ENCODE measurements around the gene FLT1.

Gene FLT1

GRCh38 chr13:28464861-28465460, 30.0 kb downstream of the FLT1 start:
- 88 to 93% methylated on average over 6 of the region's 6 CpGs for WGBS, 2 experiments
- no peaks in the 10 kb centered on the region for H3K36me3 ChIP-seq (ENCODE audit: control insufficient read depth, insufficient read depth, low read length)
- H3K4me3 ChIP-seq (ENCODE audit: insufficient read depth, low read depth, low read length) = no peak overlapping the region
- no peaks in the 10 kb centered on the region for H3K9me3 ChIP-seq (ENCODE audit: control insufficient read depth, low read length)
- no peak overlapping the region for H3K27ac ChIP-seq (ENCODE audit: insufficient read depth, low read depth, low read length, poor library complexity, severe bottlenecking)
- no peaks in the 10 kb centered on the region for H3K4me1 ChIP-seq (ENCODE audit: control insufficient read depth, insufficient read depth, low read length)
- H3K27me3 ChIP-seq (ENCODE audit: control insufficient read depth, insufficient read depth, low read length, poor library complexity, severe bottlenecking) = no peaks in the 10 kb centered on the region

- Histone ChIP-seq H3K9me3 (ENCODE audit: control insufficient read depth, low read length) (no peaks in the 10 kb centered on the region), H3K27me3 (ENCODE audit: control insufficient read depth, insufficient read depth, low read length, poor library complexity, severe bottlenecking) (no peaks in the 10 kb centered on the region), H3K4me1 (ENCODE audit: control insufficient read depth, insufficient read depth, low read length) (no peaks in the 10 kb centered on the region), H3K36me3 (ENCODE audit: control insufficient read depth, insufficient read depth, low read length) (no peaks in the 10 kb centered on the region), H3K4me3 (ENCODE audit: insufficient read depth, low read depth, low read length) (no peak overlapping the region), H3K27ac (ENCODE audit: insufficient read depth, low read depth, low read length, poor library complexity, severe bottlenecking) (no peak overlapping the region)
- WGBS, 2 experiments = 97 to 98% methylated on average over 2 of the region's 3 CpGs
These were observed 31.4 kb downstream of the FLT1 start for GRCh38 chr13:28463481-28463880.

- Histone ChIP-seq H3K27ac (ENCODE audit: insufficient read depth, low read depth, low read length, poor library complexity, severe bottlenecking) (no peak overlapping the region), H3K9me3 (ENCODE audit: control insufficient read depth, low read length) (no peaks in the 10 kb centered on the region), H3K27me3 (ENCODE audit: control insufficient read depth, insufficient read depth, low read length, poor library complexity, severe bottlenecking) (no peaks in the 10 kb centered on the region), H3K4me1 (ENCODE audit: control insufficient read depth, insufficient read depth, low read length) (no peaks in the 10 kb centered on the region), H3K4me3 (ENCODE audit: insufficient read depth, low read depth, low read length) (no peak overlapping the region), H3K36me3 (ENCODE audit: control insufficient read depth, insufficient read depth, low read length) (no peaks in the 10 kb centered on the region)
- WGBS, 2 experiments = 89 to 95% methylated on average over 4 of the region's 4 CpGs
These were observed 35.0 kb downstream of the FLT1 start for GRCh38 chr13:28459911-28460310.

- Histone ChIP-seq H3K27me3 (ENCODE audit: control insufficient read depth, insufficient read depth, low read length, poor library complexity, severe bottlenecking) (no peaks in the 10 kb centered on the region), H3K4me1 (ENCODE audit: control insufficient read depth, insufficient read depth, low read length) (no peaks in the 10 kb centered on the region), H3K9me3 (ENCODE audit: control insufficient read depth, low read length) (no peaks in the 10 kb centered on the region), H3K36me3 (ENCODE audit: control insufficient read depth, insufficient read depth, low read length) (no peaks in the 10 kb centered on the region), H3K4me3 (ENCODE audit: insufficient read depth, low read depth, low read length) (no peak overlapping the region), H3K27ac (ENCODE audit: insufficient read depth, low read depth, low read length, poor library complexity, severe bottlenecking) (no peak overlapping the region)
- WGBS, 2 experiments = 90 to 100% methylated on average over 2 of the region's 2 CpGs
These were observed 36.3 kb downstream of the FLT1 start for GRCh38 chr13:28458608-28459007.

- no peaks in the 10 kb centered on the region for H3K27me3 ChIP-seq (ENCODE audit: control insufficient read depth, insufficient read depth, low read length, poor library complexity, severe bottlenecking)
- H3K9me3 ChIP-seq (ENCODE audit: control insufficient read depth, low read length) = no peaks in the 10 kb centered on the region
- WGBS, 2 experiments = 93 to 97% methylated on average over 7 of the region's 7 CpGs
- H3K27ac ChIP-seq (ENCODE audit: insufficient read depth, low read depth, low read length, poor library complexity, severe bottlenecking) = no peak overlapping the region
- no peak overlapping the region for H3K4me3 ChIP-seq (ENCODE audit: insufficient read depth, low read depth, low read length)
- no peaks in the 10 kb centered on the region for H3K36me3 ChIP-seq (ENCODE audit: control insufficient read depth, insufficient read depth, low read length)
- H3K4me1 ChIP-seq (ENCODE audit: control insufficient read depth, insufficient read depth, low read length) = no peaks in the 10 kb centered on the region
These were observed 36.9 kb downstream of the FLT1 start for GRCh38 chr13:28458051-28458450.

GRCh38 chr13:28457521-28457920, 37.4 kb downstream of the FLT1 start:
- Histone ChIP-seq H3K27ac (ENCODE audit: insufficient read depth, low read depth, low read length, poor library complexity, severe bottlenecking) (no peak overlapping the region), H3K4me3 (ENCODE audit: insufficient read depth, low read depth, low read length) (no peak overlapping the region), H3K9me3 (ENCODE audit: control insufficient read depth, low read length) (no peaks in the 10 kb centered on the region), H3K4me1 (ENCODE audit: control insufficient read depth, insufficient read depth, low read length) (no peaks in the 10 kb centered on the region), H3K27me3 (ENCODE audit: control insufficient read depth, insufficient read depth, low read length, poor library complexity, severe bottlenecking) (no peaks in the 10 kb centered on the region), H3K36me3 (ENCODE audit: control insufficient read depth, insufficient read depth, low read length) (no peaks in the 10 kb centered on the region)

- 50 to 51% methylated on average over 3 of the region's 3 CpGs for WGBS, 2 experiments
- no peak overlapping the region for H3K27ac ChIP-seq (ENCODE audit: insufficient read depth, low read depth, low read length, poor library complexity, severe bottlenecking)
- no peaks in the 10 kb centered on the region for H3K9me3 ChIP-seq (ENCODE audit: control insufficient read depth, low read length)
- no peaks in the 10 kb centered on the region for H3K27me3 ChIP-seq (ENCODE audit: control insufficient read depth, insufficient read depth, low read length, poor library complexity, severe bottlenecking)
- no peaks in the 10 kb centered on the region for H3K36me3 ChIP-seq (ENCODE audit: control insufficient read depth, insufficient read depth, low read length)
- H3K4me3 ChIP-seq (ENCODE audit: insufficient read depth, low read depth, low read length) = no peak overlapping the region
- H3K4me1 ChIP-seq (ENCODE audit: control insufficient read depth, insufficient read depth, low read length) = no peaks in the 10 kb centered on the region
These were observed 39.2 kb downstream of the FLT1 start for GRCh38 chr13:28455580-28456194.

- Histone ChIP-seq H3K36me3 (ENCODE audit: control insufficient read depth, insufficient read depth, low read length) (peaks cover 2% of the 10 kb centered on the region), H3K9me3 (ENCODE audit: control insufficient read depth, low read length) (no peaks in the 10 kb centered on the region), H3K4me3 (ENCODE audit: insufficient read depth, low read depth, low read length) (no peak overlapping the region), H3K27me3 (ENCODE audit: control insufficient read depth, insufficient read depth, low read length, poor library complexity, severe bottlenecking) (no peaks in the 10 kb centered on the region), H3K4me1 (ENCODE audit: control insufficient read depth, insufficient read depth, low read length) (no peaks in the 10 kb centered on the region), H3K27ac (ENCODE audit: insufficient read depth, low read depth, low read length, poor library complexity, severe bottlenecking) (no peak overlapping the region)
These were observed 42.2 kb downstream of the FLT1 start for GRCh38 chr13:28452755-28453154.

- Histone ChIP-seq H3K27me3 (ENCODE audit: control insufficient read depth, insufficient read depth, low read length, poor library complexity, severe bottlenecking) (no peaks in the 10 kb centered on the region), H3K4me1 (ENCODE audit: control insufficient read depth, insufficient read depth, low read length) (no peaks in the 10 kb centered on the region), H3K27ac (ENCODE audit: insufficient read depth, low read depth, low read length, poor library complexity, severe bottlenecking) (no peak overlapping the region), H3K9me3 (ENCODE audit: control insufficient read depth, low read length) (no peaks in the 10 kb centered on the region), H3K36me3 (ENCODE audit: control insufficient read depth, insufficient read depth, low read length) (peaks cover 2% of the 10 kb centered on the region), H3K4me3 (ENCODE audit: insufficient read depth, low read depth, low read length) (no peak overlapping the region)
- 63 to 72% methylated on average over 21 of the region's 21 CpGs for WGBS, 2 experiments
These were observed 43.3 kb downstream of the FLT1 start for GRCh38 chr13:28451482-28452217.

- H3K4me3 ChIP-seq (ENCODE audit: insufficient read depth, low read depth, low read length) = no peak overlapping the region
- H3K36me3 ChIP-seq (ENCODE audit: control insufficient read depth, insufficient read depth, low read length) = peaks cover 2% of the 10 kb centered on the region
- H3K27ac ChIP-seq (ENCODE audit: insufficient read depth, low read depth, low read length, poor library complexity, severe bottlenecking) = no peak overlapping the region
- H3K9me3 ChIP-seq (ENCODE audit: control insufficient read depth, low read length) = no peaks in the 10 kb centered on the region
- H3K4me1 ChIP-seq (ENCODE audit: control insufficient read depth, insufficient read depth, low read length) = no peaks in the 10 kb centered on the region
- H3K27me3 ChIP-seq (ENCODE audit: control insufficient read depth, insufficient read depth, low read length, poor library complexity, severe bottlenecking) = no peaks in the 10 kb centered on the region
- 90 to 94% methylated on average over 7 to 8 of the region's 8 CpGs for WGBS, 2 experiments
These were observed 44.8 kb downstream of the FLT1 start for GRCh38 chr13:28449826-28450773.

Measured in ectodermal cell (in vitro differentiated cells).